HCT116 (cell line): ENCODE measurements around the gene SGK1. TPM values are rescaled to one million over a fixed set of nuclear protein-coding genes. Genes with fewer than 3 reads are reported as not detected.

Source experiments
- ATAC-seq: fragments of 200-7000 bp; cut with Tn5 transposase; 2 replicates; pipeline ENCODE4 v1.9.1; 2020; ENCODE audit warnings: mild to moderate bottlenecking, moderate library complexity
- BruUV-seq: library from RNA; stranded (reverse); fragments of 400-500 nt; replicated peaks from 2 replicates; lab custom pipeline; 2021; lab: Mats Ljungman, UMichigan
- CTCF ChIA-PET: fragments of 300-600 bp; sonication (Branson Sonifier 250); formaldehyde crosslinking; loops from one replicate; lab custom pipeline; 2021; ENCODE audit warnings: antibody characterized with exemption; lab: Charles Lee
- POLR2A ChIA-PET: fragments of 300-600, 350-600 bp; sonication (Branson Sonifier 250); formaldehyde crosslinking; loops from one replicate; lab custom pipeline; 2021; ENCODE audit warnings: antibody characterized with exemption; lab: Charles Lee
- RAD21 ChIA-PET, 2 experiments: fragments of 300-600 bp; sonication (Branson Sonifier 250); formaldehyde crosslinking; loops; one replicate each; lab custom pipeline; 2023; ENCODE audit warnings: low total read pairs in 2 of 2; ENCODE audit not compliant: uncharacterized antibody in 2 of 2, unreplicated experiment in 2 of 2, low non-redundant PET in 1 of 2; lab: Charles Lee
- DNase-seq: peaks from one replicate; pipeline ENCODE4 v3.0.0-alpha.2; 2010; ENCODE audit warnings: low read depth, low spot score
- H2AFZ ChIP-seq: fragments of 200-600 bp; shearing (Covaris generic), sonication (generic); 2 replicates; pipeline ENCODE4 v1.6.1; 2017; ENCODE audit warnings: low read depth, mixed run types, mixed read lengths, antibody characterized with exemption, low read length; ENCODE audit not compliant: poor library complexity, severe bottlenecking
- H3K27ac ChIP-seq: 2 replicates; pipeline ENCODE4 v1.5.1; 2012; ENCODE audit warnings: low read depth, low read length
- H3K27me3 ChIP-seq: fragments of 200-600 bp; sonication (generic); 2 replicates; pipeline ENCODE4 v1.6.1; 2016; ENCODE audit warnings: mixed run types, low read length, mixed read lengths; ENCODE audit not compliant: insufficient read depth
- H3K36me3 ChIP-seq, 2 experiments: fragments of 200-500 bp in 1 of 2; fragments of 200-600 bp in 1 of 2; sonication (Bioruptor generic) in 1 of 2; sonication (generic) in 1 of 2; 2 replicates each; pipeline versions ENCODE4 v1.5.1 to v1.6.1; 2014 to 2016; ENCODE audit warnings: low read length in 2 of 2, inconsistent platforms in 1 of 2, mixed read lengths in 1 of 2, mixed run types in 1 of 2; ENCODE audit not compliant: insufficient read depth in 2 of 2, control insufficient read depth in 1 of 2
- H3K4me1 ChIP-seq, 2 experiments: fragments of 200-600 bp in 1 of 2; sonication (generic) in 1 of 2; 2 replicates each; pipeline versions ENCODE4 v1.5.1 to v1.6.1; 2012 to 2017; ENCODE audit warnings: low read length in 2 of 2, inconsistent platforms in 1 of 2, mild to moderate bottlenecking in 1 of 2, mixed read lengths in 1 of 2, mixed run types in 1 of 2, moderate library complexity in 1 of 2; ENCODE audit not compliant: insufficient read depth in 2 of 2, control insufficient read depth in 1 of 2
- H3K4me2 ChIP-seq: fragments of 200-600 bp; sonication (generic); 2 replicates; pipeline ENCODE4 v1.6.1; 2017; ENCODE audit warnings: mixed run types, low read length, mixed read lengths
- H3K4me3 ChIP-seq, 2 experiments: fragments of 200-600 bp in 1 of 2; sonication (generic) in 1 of 2; replicated peaks in 1 of 2; 2 replicates each; pipeline ENCODE4 v1.5.1; 2011 to 2016; ENCODE audit warnings: low read length in 2 of 2, control low read depth in 1 of 2, low read depth in 1 of 2, mild to moderate bottlenecking in 1 of 2, mixed read lengths in 1 of 2, mixed run types in 1 of 2
- H3K79me2 ChIP-seq: fragments of 200-600 bp; sonication (generic); 2 replicates; pipeline ENCODE4 v1.6.1; 2017; ENCODE audit warnings: mild to moderate bottlenecking, mixed run types, low read length, moderate library complexity, mixed read lengths; ENCODE audit not compliant: insufficient read depth
- H3K9ac ChIP-seq: fragments of 200-600 bp; sonication (generic); 2 replicates; pipeline ENCODE4 v1.6.1; 2016; ENCODE audit warnings: low read length, mixed read lengths
- H3K9me2 ChIP-seq: fragments of 200-600 bp; sonication (generic), shearing (Covaris generic); 2 replicates; pipeline ENCODE4 v1.6.1; 2017; ENCODE audit warnings: mixed run types, mild to moderate bottlenecking, moderate library complexity; ENCODE audit not compliant: insufficient read depth
- H3K9me3 ChIP-seq, 2 experiments: fragments of 200-500 bp in 1 of 2; fragments of 200-600 bp in 1 of 2; sonication (Bioruptor generic) in 1 of 2; sonication (generic) in 1 of 2; 2 replicates each; pipeline ENCODE4 v1.6.1; 2014 to 2017; ENCODE audit warnings: low read length in 2 of 2, mixed read lengths in 2 of 2, inconsistent platforms in 1 of 2, low read depth in 1 of 2, mild to moderate bottlenecking in 1 of 2, mixed run types in 1 of 2, moderate library complexity in 1 of 2; ENCODE audit not compliant: control insufficient read depth in 1 of 2, insufficient read depth in 1 of 2
- H4K20me1 ChIP-seq: fragments of 200-600 bp; sonication (generic), shearing (Covaris generic); 2 replicates; pipeline ENCODE4 v1.6.1; 2017; ENCODE audit warnings: mixed run types, mild to moderate bottlenecking, moderate library complexity; ENCODE audit not compliant: insufficient read depth
- ATF3 ChIP-seq: IDR thresholded peaks from 2 replicates; pipeline ENCODE4 v1.6.1; 2012
- CBX3 ChIP-seq: IDR thresholded peaks from 2 replicates; pipeline ENCODE4 v1.6.1; 2012; ENCODE audit warnings: low read depth
- CEBPB ChIP-seq: IDR thresholded peaks from 2 replicates; pipeline ENCODE4 v1.6.1; 2012; ENCODE audit warnings: low read depth
- CTCF ChIP-seq, 3 experiments: fragments of 200-600 bp in 1 of 3; sonication (generic) in 1 of 3; IDR thresholded peaks in 2 of 3; conservative IDR thresholded peaks in 1 of 3; 2 replicates each; pipeline ENCODE4 v1.5.1; 2012 to 2017; ENCODE audit warnings: low read depth in 2 of 3, low read length in 2 of 3, antibody characterized with exemption in 1 of 3, borderline replicate concordance in 1 of 3, control low read depth in 1 of 3, mild to moderate bottlenecking in 1 of 3, mixed read lengths in 1 of 3, mixed run types in 1 of 3, moderate library complexity in 1 of 3; ENCODE audit not compliant: insufficient read depth in 1 of 3
- EGR1 ChIP-seq: IDR thresholded peaks from 2 replicates; pipeline ENCODE4 v1.6.1; 2012; ENCODE audit warnings: low read depth
- ELF1 ChIP-seq: IDR thresholded peaks from 2 replicates; pipeline ENCODE4 v1.6.1; 2012; ENCODE audit warnings: low read depth, borderline replicate concordance
- EZH2 ChIP-seq: fragments of 200-600 bp; sonication (generic); IDR thresholded peaks from 2 replicates; pipeline ENCODE4 v1.6.1; 2017; ENCODE audit warnings: antibody characterized with exemption, mixed run types
- FOSL1 ChIP-seq: IDR thresholded peaks from 2 replicates; pipeline ENCODE4 v1.6.1; 2012; ENCODE audit warnings: low read depth
- JUND ChIP-seq: IDR thresholded peaks from 2 replicates; pipeline ENCODE4 v1.6.1; 2012
- MAX ChIP-seq: IDR thresholded peaks from 2 replicates; pipeline ENCODE4 v1.6.1; 2012
- POLR2AphosphoS5 ChIP-seq: IDR thresholded peaks from 2 replicates; pipeline ENCODE4 v1.6.1; 2011; ENCODE audit warnings: mild to moderate bottlenecking, low read depth, low read length, moderate library complexity
- RAD21 ChIP-seq: IDR thresholded peaks from 2 replicates; pipeline ENCODE4 v1.6.1; 2012; ENCODE audit warnings: low read depth, mild to moderate bottlenecking
- REST ChIP-seq: IDR thresholded peaks from 2 replicates; pipeline ENCODE4 v1.6.1; 2012; ENCODE audit warnings: low read depth
- SP1 ChIP-seq: IDR thresholded peaks from 2 replicates; pipeline ENCODE4 v1.6.1; 2012; ENCODE audit warnings: low read depth
- SRF ChIP-seq: IDR thresholded peaks from 2 replicates; pipeline ENCODE4 v1.6.1; 2012; ENCODE audit warnings: low read depth
- TCF7L2 ChIP-seq: IDR thresholded peaks from 2 replicates; pipeline ENCODE4 v1.7.0; 2011; ENCODE audit warnings: borderline replicate concordance, inconsistent platforms; ENCODE audit not compliant: insufficient read depth, insufficient read length; ENCODE audit errors: extremely low read depth
- YY1 ChIP-seq: IDR thresholded peaks from 2 replicates; pipeline ENCODE4 v1.6.1; 2011; ENCODE audit warnings: low read length, low read depth, moderate library complexity, mild to moderate bottlenecking; ENCODE audit not compliant: insufficient replicate concordance; ENCODE audit errors: extremely low read depth
- ZBTB33 ChIP-seq: IDR thresholded peaks from 2 replicates; pipeline ENCODE4 v1.6.1; 2011; ENCODE audit warnings: mild to moderate bottlenecking, low read length, moderate library complexity; ENCODE audit not compliant: insufficient replicate concordance; ENCODE audit errors: extremely low read depth
- ZFX ChIP-seq: fragments of 450-650 bp; IDR thresholded peaks from 2 replicates; pipeline ENCODE4 v1.6.1; 2017
- ZNF274 ChIP-seq: fragments of 200-500 bp; sonication (Bioruptor generic); IDR thresholded peaks from 2 replicates; pipeline ENCODE4 v1.6.1; 2014; ENCODE audit warnings: mild to moderate bottlenecking, low read depth, low read length, inconsistent platforms
- intact Hi-C: fragments of 100-400 bp; cut with micrococcal nuclease; formaldehyde crosslinking; loops from 2 replicates; pipeline ENCODE4 v1.10.0; 2022
- total RNA-seq: library from RNA; stranded (reverse); gene quantifications from one replicate; pipeline ENCODE4 v1.2.1, GENCODE V29; 2021; ENCODE audit not compliant: unreplicated experiment

SGK1 gene
- total RNA-seq, 1 experiment from 2014 or later, result 4.5 TPM

- peak overlapping the region; percentile 93 for H2AFZ ChIP-seq
- no peak for TF ChIP-seq REST
- TF ChIP-seq JUND, result no peak; the same call in 1 of the 2 replicates
- TF ChIP-seq MAX, result peak; percentile 80
- peak; percentile 74; the same call in 1 of the 2 replicates for TF ChIP-seq CEBPB
- TF ChIP-seq ELF1, result no peak
- TF ChIP-seq ZBTB33, result no peak
- TF ChIP-seq YY1, result peak; percentile 84
- no peak for TF ChIP-seq ZFX
- no peak for TF ChIP-seq TCF7L2
- TF ChIP-seq EZH2, result no peak
- peak; percentile 72 for TF ChIP-seq CBX3
- TF ChIP-seq SRF, result no peak
- TF ChIP-seq FOSL1, result no peak
- no peak for TF ChIP-seq SP1
- peak; percentile 54 to 79 (median 66); a peak in 5 of 6 replicates for TF ChIP-seq CTCF (IDR thresholded peaks at IDR 0.05 in 2 of 3, conservative IDR thresholded peaks at IDR 0.05 in 1 of 3; ENCODE audit: borderline replicate concordance in 1 of 3, insufficient read depth in 1 of 3, low read depth in 2 of 3, low read length in 2 of 3)
- TF ChIP-seq RAD21, result peak; percentile 35
- TF ChIP-seq ATF3, result no peak
- TF ChIP-seq POLR2AphosphoS5, result no peak
- TF ChIP-seq EGR1, result no peak
- TF ChIP-seq ZNF274, result no peak
Observed at GRCh38 chr6:134123666-134124208, 194.2 kb downstream of the SGK1 start.

More at GRCh38 chr6:134123666-134124208, 194.2 kb downstream of the SGK1 start:
- H3K79me2 ChIP-seq, result no peaks in the 10 kb centered on the region
- H3K9ac ChIP-seq, result no peak overlapping the region
- peaks cover 0 to 7% of the 10 kb centered on the region in 2 experiments; a peak in 1 of 4 replicates for H3K4me1 ChIP-seq
- DNase-seq, result peak; percentile 94
- CTCF ChIA-PET, result interaction anchor here (0.6 to 4.1 kb wide), 21 partner anchors 9 to 817 kb away, joined by 3 to 27 read pairs (median 5); no protein-coding TSS in a partner anchor
- no peaks in the 10 kb centered on the region for H3K9me2 ChIP-seq
- H3K4me2 ChIP-seq, result peak overlapping the region; percentile 50
- no peaks in the 10 kb centered on the region for H3K27me3 ChIP-seq
- H3K36me3 ChIP-seq, result no peaks in the 10 kb centered on the region
- no TSS peak for BruUV-seq
- no peaks in the 10 kb centered on the region for H3K9me3 ChIP-seq
- peak; percentile 100 for ATAC-seq
- no peaks in the 10 kb centered on the region for H4K20me1 ChIP-seq
- RAD21 ChIA-PET, result interaction anchor here in 1 of 2 experiments (1.0 kb wide), 1 partner anchor 27 kb away, joined by 3 read pairs; no protein-coding TSS in a partner anchor
- intact Hi-C loops, result no loop called here
- peak overlapping the region in 1 of 2 experiments; percentile 10; a peak in 1 of 4 replicates for H3K4me3 ChIP-seq
- POLR2A ChIA-PET, result no interaction called here
- no peak overlapping the region for H3K27ac ChIP-seq
